GM12874 (cell line): ENCODE data around the gene ZNF134.

ENCODE experiments used
- CTCF ChIP-seq: IDR thresholded peaks from 2 replicates; pipeline ENCODE4 v1.5.1; 2011; ENCODE audit warnings: low read depth, mild to moderate bottlenecking, control low read depth, low read length, moderate library complexity; ENCODE audit not compliant: insufficient read depth

The ZNF134 gene

DNA sequence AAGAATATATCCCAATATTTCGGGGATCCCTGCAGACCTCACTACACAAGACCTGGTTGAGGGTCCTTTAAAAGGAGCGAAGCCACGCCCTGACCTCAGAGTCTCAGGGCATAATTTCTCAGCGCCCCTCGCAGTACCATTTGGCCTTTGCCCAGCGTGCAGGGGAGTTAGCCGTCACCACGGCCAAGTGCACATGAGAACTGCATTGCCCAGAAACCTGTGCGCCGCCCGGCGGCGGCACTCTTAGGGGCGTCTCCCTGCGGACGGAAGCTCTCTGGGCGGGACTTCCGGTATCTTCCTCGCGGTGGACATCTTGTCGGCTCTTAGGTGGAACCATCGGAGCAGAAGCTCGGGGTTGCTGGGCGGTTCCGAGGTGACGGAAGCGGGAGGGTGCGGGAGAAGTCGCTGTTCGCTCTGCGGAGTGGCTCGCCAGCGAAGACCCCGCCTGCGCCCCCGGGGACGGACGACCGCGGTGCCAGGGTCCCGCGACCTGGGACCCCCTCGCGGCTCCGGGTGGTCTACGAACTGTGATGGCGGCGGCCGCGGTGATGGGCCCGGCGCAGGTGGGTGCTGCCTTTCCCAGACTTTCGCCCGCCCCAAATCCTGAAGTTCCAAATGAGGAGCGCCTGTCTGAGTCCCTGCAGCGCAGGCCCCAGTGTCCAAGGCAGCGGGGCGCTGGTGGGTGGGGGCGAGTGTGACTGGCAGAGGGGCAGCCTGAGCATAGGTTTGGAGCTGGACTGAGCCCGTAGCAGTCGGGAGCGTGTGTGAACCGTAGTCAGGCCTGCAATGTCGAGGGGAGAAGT, at the start of gene ZNF134:
Gene ZNF134 (plus strand): TSS at position 302 of the 803 bp plus-strand sequence. CDS start 5,227 bp downstream, outside the sequence.
- no peak for TF ChIP-seq CTCF

- no peak for TF ChIP-seq CTCF
Measured at GRCh38 chr19:57566396-57567265, 47.4 kb upstream of the ZNF134 start.

DNA sequence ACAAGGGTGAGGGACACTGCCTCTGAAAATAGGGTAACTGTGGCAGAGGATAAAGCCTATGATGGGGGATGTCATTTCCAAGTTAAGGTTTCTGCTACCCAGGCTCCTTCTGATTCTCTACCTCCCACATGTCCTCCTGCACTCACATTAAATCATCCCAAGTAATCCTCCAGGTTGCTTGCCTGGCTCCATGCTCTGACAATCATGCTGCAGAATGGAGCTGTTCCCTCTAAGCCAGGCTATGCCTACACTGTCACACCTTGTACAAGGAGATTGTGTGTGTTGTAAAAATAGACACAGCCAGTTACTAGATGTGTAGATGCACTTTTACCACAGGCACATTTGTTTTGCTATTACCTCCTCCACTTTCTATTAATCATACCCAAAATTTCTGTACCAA, 43.3 kb upstream of the ZNF134 start:
- TF ChIP-seq CTCF: no peak

GRCh38 chr19:57572415-57572947, 41.6 kb upstream of the ZNF134 start:
- TF ChIP-seq CTCF: no peak

GRCh38 chr19:57576661-57577060, 37.4 kb upstream of the ZNF134 start:
- no peak for TF ChIP-seq CTCF

- no peak for TF ChIP-seq CTCF
Measured at GRCh38 chr19:57578487-57579205, 35.4 kb upstream of the ZNF134 start, which contains the start of gene ZNF416. Gene ZNF416, minus strand, starts transcription at chr19:57578911. Its CDS starts 207 bp downstream, at chr19:57578704.

- TF ChIP-seq CTCF: no peak
Measured at GRCh38 chr19:57583104-57583520, 30.9 kb upstream of the ZNF134 start.
